ENCODE results near the gene EGLN3.

Gene EGLN3

DNA sequence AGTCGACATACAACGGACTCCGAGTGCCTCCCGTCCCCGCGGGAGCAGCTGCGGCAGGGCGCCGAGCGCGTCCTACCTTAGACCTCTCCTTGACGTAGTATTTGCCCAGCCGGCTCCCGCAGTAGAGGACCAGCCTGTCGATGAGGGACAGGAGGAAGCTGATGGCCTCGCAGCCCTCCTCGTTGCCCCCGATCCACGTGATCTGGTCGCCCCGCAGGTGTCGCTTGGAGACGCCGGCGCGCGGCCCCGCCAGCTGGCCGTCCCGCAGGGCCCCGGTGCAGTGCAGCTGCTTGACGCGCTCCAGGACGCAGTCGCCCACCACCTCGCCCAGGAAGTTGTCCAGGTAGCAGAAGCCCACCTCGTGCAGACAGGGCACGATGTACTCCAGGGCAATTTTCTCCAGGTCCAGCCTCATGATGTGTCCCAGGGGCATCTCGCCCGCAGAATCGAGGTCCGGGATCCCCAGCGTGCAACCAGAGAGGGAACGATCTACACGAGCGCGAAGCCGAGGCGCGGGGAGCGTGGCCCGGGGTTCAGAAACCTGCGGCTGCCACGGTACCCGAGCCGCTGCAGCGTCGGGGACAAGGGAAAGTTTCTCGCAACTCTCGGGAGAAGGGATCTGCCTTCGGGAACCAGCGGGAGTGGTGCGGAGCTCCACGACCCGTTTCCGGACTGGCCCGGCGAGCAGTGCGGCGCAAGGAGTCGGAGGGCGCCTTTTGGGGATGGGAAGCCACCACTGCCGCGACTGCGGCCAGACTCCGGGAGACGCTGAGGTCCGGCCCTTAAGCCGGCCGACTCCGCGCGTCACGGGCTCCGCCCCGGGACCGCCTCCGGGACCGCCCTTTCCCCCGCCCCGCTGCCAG, at the start of gene EGLN3:
Gene EGLN3, minus strand, starts transcription at position 755 of the 863 bp plus-strand sequence. Its CDS starts 322 bp downstream, at position 433.
- Mint-ChIP-seq H3K27ac (peak within 1 kb of the TSS; percentile 59), H3K4me1 (peaks cover 34% of the 10 kb centered on the region), H3K36me3 (peaks cover 11% of the 10 kb centered on the region), H3K9me3 (no peaks in the 10 kb centered on the region), H3K27me3 (peaks cover 90% of the 10 kb centered on the region), H3K4me3 (peak within 1 kb of the TSS; percentile 69)
- DNase-seq, result peak; percentile 70
- CTCF ChIA-PET, result interaction anchor here (0.7 to 2.2 kb wide), 2 partner anchors 103 to 148 kb away, joined by 3 to 5 read pairs; no protein-coding TSS in a partner anchor

DNA sequence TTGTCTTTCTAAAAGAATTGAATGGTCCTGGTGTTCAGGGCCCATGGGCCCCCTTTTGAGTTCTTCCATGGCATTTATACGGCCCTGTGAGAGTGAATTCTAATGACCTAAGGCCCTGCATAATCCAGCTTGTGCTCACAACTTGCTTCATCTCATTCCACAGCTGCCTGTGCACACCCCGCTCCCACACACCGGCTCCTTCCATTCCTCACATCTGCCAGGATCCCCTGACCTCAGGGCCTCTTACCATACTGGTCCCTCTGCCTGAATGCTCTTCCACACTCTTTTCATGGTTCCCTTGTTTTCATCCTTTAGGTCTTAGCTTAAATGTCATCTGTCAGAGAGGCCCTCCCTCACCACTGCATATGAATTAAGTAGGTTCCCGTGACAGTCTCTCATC, 49.5 kb upstream of the EGLN3 start:
- Mint-ChIP-seq H3K27ac (no peak overlapping the region), H3K4me1 (no peaks in the 10 kb centered on the region), H3K4me3 (no peak overlapping the region), H3K9me3 (no peaks in the 10 kb centered on the region), H3K27me3 (peaks cover 52% of the 10 kb centered on the region), H3K36me3 (no peaks in the 10 kb centered on the region)
- no peak for DNase-seq
- CTCF ChIA-PET, result no interaction called here

DNA sequence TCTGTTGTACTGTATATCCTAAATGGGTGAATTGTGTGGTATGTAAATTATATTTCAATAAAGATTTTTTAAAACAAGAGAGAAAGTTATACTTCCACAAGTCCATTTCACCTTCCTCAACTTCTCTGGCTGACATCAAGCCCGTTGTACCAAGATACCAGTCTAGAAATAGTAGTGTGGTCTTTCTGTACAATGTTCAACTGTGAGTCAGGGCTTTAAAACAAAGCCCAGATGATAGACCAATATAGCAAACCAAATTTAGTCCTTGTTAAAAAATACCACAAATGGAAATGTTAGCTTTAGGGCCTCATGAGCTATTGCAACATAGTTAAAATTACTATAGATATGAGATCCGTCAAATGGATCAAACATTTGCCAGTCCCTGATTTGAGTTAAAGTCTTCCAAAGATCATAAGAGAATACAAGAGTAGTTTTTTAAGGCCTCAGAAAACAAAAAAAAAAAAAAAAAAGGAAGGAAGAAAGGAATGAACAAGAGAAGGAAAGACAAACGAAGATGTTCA, 49.0 kb upstream of the EGLN3 start:
- Mint-ChIP-seq H3K36me3 (no peaks in the 10 kb centered on the region), H3K27me3 (peaks cover 51% of the 10 kb centered on the region), H3K4me3 (no peak overlapping the region), H3K27ac (no peak overlapping the region), H3K9me3 (no peaks in the 10 kb centered on the region), H3K4me1 (no peaks in the 10 kb centered on the region)
- no peak for DNase-seq
- CTCF ChIA-PET, result no interaction called here

DNA sequence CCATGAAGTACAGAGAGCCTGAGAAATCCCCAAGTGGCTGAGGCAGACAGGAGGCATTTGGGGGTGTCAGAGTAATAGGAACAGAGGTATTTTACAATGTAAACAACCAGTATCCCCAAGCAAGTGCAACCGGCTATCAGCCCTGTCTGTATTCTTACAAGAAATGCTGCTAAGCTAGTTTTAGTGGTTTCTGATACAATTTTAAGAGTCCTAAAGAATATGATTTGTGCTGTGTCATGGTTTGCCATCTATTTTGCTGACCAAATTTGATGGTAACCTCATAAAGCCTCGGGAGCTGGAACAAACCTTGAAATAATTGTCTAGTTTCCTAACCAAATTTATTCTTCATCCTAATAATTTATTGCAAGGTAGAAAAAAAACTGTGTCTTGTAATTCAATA, 46.7 kb upstream of the EGLN3 start:
- CTCF ChIA-PET, result no interaction called here
- Mint-ChIP-seq H3K9me3 (no peaks in the 10 kb centered on the region), H3K27ac (no peak overlapping the region), H3K4me3 (no peak overlapping the region), H3K4me1 (no peaks in the 10 kb centered on the region), H3K36me3 (no peaks in the 10 kb centered on the region), H3K27me3 (peaks cover 47% of the 10 kb centered on the region)
- DNase-seq, result no peak

DNA sequence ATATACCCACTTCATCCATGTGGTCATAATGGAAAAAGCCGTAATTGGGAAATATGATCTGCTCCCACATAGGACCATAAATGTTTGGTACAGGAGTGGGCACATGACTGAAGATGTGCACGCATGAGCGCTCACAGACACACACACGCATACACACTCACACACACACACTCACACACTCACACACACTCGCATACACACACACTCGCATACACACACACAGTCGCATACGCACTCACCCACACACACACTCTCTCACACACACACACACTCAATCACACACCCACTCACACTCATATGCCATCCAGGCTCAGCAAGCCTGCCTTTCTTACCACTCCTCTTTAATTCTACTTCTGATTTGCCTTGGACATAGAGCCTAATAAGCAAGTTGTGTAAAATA, 45.6 kb upstream of the EGLN3 start:
- no peak overlapping the region for H3K27ac Mint-ChIP-seq
- peaks cover under 1% of the 10 kb centered on the region for H3K36me3 Mint-ChIP-seq
- no peak for DNase-seq
- H3K4me3 Mint-ChIP-seq, result no peak overlapping the region
- peaks cover 43% of the 10 kb centered on the region for H3K27me3 Mint-ChIP-seq
- no peaks in the 10 kb centered on the region for H3K9me3 Mint-ChIP-seq
- CTCF ChIA-PET, result no interaction called here
- no peaks in the 10 kb centered on the region for H3K4me1 Mint-ChIP-seq

DNA sequence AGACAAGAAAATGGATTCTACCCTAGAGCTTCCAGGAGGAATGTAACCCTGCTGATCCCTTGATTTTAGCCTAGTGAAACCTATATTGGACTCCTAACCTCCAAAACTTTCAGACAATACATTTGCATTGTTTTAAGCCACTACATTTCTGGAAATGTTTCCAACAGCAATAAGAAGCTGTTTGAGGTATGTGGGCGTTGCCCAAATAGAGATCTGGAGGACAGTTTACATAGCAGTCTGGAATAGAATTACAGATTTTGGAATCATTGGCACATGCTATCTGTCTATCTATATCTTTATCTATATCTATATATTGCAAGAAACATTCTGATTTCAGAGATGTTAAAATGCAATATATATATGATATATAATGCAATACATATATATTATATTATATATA, 42.4 kb upstream of the EGLN3 start:
- H3K27me3 Mint-ChIP-seq, result peaks cover 34% of the 10 kb centered on the region
- H3K27ac Mint-ChIP-seq, result no peak overlapping the region
- no peaks in the 10 kb centered on the region for H3K9me3 Mint-ChIP-seq
- DNase-seq, result no peak
- H3K36me3 Mint-ChIP-seq, result peaks cover 2% of the 10 kb centered on the region
- peaks cover 11% of the 10 kb centered on the region for H3K4me1 Mint-ChIP-seq
- CTCF ChIA-PET, result no interaction called here
- H3K4me3 Mint-ChIP-seq, result no peak overlapping the region

DNA sequence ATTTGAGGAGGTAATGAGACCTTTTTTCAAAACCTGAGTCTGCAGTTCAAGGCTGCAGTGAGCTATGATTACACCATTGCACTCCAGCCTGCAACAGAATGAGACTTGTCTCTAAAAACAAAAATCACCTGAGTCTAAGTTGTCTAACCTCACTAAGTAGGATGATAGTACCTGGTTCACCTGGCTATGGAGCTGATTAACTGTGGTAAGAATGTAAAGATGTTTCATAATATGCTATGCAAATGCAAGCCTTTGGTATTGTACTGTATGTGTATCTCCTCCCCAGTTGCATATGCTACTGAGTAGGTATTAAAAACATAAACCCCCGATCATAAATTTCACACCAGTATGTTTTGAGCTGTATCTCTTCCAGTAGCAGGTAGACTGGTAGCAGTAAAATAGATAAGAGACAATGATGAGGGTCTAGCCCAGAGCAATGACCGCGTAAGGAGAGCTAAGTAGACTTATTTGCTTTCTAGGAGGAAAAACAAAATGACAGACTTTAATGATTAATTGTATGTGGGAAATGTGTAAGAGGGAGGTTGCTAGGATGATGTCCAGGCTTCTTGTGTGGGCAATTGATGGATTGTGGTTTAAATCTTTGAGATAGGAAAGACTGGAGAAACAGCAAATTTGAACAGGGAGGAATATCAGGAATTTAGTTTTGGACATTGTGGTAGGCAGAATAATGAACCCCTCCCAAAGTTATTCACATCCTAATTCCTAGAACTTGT, 41.6 kb upstream of the EGLN3 start:
- Mint-ChIP-seq H3K27me3 (peaks cover 33% of the 10 kb centered on the region), H3K4me3 (no peak overlapping the region), H3K9me3 (no peaks in the 10 kb centered on the region), H3K4me1 (peaks cover 11% of the 10 kb centered on the region), H3K36me3 (peaks cover 2% of the 10 kb centered on the region), H3K27ac (no peak overlapping the region)
- no peak for DNase-seq
- CTCF ChIA-PET, result no interaction called here

DNA sequence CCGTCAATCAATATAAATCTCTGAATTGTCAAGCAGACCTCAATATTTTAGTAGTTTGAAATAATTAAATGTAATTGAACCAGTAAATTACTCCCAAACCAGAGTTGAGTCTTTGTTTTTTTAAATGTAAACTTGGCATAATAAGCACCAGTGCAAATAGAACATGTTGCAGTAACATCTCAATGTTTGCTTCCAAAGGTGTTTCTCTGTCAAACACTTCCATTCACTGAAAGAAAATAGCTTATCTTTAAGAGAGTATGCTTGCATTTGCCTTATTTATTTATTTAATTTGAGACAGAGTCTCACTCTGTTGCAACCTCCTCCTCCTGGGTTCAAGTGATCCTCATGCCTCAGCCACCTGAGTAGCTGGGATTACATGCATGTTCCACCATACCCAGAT, 39.9 kb upstream of the EGLN3 start:
- H3K9me3 Mint-ChIP-seq, result peaks cover 2% of the 10 kb centered on the region
- H3K4me3 Mint-ChIP-seq, result no peak overlapping the region
- peaks cover 11% of the 10 kb centered on the region for H3K4me1 Mint-ChIP-seq
- H3K27me3 Mint-ChIP-seq, result peaks cover 23% of the 10 kb centered on the region
- CTCF ChIA-PET, result no interaction called here
- H3K27ac Mint-ChIP-seq, result no peak overlapping the region
- no peak for DNase-seq
- H3K36me3 Mint-ChIP-seq, result peaks cover 4% of the 10 kb centered on the region

DNA sequence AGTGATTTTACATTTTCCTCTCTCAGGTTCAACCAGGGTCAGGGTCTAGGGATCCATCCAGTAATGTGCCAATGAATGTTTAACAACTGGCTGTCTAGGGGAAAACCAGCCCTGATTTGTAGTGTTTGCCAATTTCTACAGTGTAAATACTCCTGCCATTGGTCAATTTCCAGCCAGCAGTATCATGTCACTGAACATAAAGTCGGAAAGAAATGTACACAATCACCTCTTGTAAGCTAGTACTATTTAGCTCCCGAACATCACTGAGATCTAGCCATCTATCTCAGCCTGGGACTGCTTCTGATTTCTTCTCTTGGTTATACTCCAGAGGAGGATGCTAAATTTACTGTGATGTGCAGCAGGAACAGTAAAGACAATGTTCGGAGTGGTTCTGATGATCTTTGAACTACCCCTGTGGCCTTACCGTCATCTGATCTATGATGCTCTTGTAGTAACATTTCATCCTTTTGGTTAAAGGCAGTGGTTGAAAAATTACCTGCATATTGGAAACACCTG, 36.7 kb upstream of the EGLN3 start:
- H3K4me1 Mint-ChIP-seq, result peaks cover 11% of the 10 kb centered on the region
- CTCF ChIA-PET, result no interaction called here
- H3K4me3 Mint-ChIP-seq, result no peak overlapping the region
- H3K9me3 Mint-ChIP-seq, result peaks cover 10% of the 10 kb centered on the region
- DNase-seq, result no peak
- H3K36me3 Mint-ChIP-seq, result peaks cover 4% of the 10 kb centered on the region
- no peak overlapping the region for H3K27ac Mint-ChIP-seq
- H3K27me3 Mint-ChIP-seq, result peaks cover 17% of the 10 kb centered on the region

DNA sequence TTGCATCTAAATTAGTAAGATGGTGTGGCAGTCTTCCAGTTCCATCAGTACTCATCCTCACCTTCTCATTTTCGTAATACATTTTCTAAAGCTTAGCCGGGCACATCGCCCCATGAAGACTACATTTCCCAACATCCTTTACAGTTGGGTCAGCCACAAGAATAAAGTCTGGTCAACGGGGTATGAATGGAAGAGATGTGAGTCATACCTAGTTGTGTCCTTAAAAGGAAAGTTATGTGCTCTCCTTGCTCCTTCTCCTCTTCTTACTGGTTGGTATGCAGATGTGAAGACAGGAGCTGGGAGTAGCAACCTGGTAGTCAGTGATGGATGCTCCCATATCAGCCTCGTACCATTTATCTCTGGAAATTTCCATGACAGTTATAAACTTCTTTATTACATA, 35.9 kb upstream of the EGLN3 start:
- no peak overlapping the region for H3K4me3 Mint-ChIP-seq
- H3K27ac Mint-ChIP-seq, result no peak overlapping the region
- CTCF ChIA-PET, result no interaction called here

DNA sequence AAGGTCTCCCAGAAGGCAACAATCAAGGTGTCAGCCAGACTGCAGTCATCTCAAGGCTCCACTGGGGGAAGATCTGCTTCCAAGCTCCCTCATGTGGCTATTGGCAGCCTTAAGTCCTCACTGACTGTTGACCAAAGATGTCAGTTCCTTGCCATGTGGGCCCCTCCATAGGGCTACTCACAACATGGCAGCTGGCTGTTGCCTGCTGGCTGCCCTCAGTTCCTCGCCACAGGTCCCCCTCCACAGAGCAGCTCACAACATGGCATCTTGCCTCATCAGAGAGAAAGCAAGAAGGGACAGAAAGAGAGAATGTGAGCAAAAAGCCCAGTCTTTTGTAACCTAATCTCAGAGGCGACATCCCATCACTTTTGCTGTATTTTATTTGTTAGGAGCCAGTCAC, 34.4 kb upstream of the EGLN3 start:
- H3K9me3 Mint-ChIP-seq, result peaks cover 10% of the 10 kb centered on the region
- H3K27me3 Mint-ChIP-seq, result peaks cover 11% of the 10 kb centered on the region
- peaks cover 9% of the 10 kb centered on the region for H3K4me1 Mint-ChIP-seq
- no peak overlapping the region for H3K4me3 Mint-ChIP-seq
- peak overlapping the region; percentile 1 for H3K27ac Mint-ChIP-seq
- CTCF ChIA-PET, result no interaction called here
- DNase-seq, result no peak
- H3K36me3 Mint-ChIP-seq, result peaks cover 2% of the 10 kb centered on the region

More for the DNA sequence above, 35.9 kb upstream of the EGLN3 start:
- Mint-ChIP-seq H3K27me3 (peaks cover 14% of the 10 kb centered on the region), H3K4me1 (peaks cover 11% of the 10 kb centered on the region), H3K9me3 (peaks cover 10% of the 10 kb centered on the region), H3K36me3 (peaks cover 4% of the 10 kb centered on the region)
- no peak for DNase-seq

DNA sequence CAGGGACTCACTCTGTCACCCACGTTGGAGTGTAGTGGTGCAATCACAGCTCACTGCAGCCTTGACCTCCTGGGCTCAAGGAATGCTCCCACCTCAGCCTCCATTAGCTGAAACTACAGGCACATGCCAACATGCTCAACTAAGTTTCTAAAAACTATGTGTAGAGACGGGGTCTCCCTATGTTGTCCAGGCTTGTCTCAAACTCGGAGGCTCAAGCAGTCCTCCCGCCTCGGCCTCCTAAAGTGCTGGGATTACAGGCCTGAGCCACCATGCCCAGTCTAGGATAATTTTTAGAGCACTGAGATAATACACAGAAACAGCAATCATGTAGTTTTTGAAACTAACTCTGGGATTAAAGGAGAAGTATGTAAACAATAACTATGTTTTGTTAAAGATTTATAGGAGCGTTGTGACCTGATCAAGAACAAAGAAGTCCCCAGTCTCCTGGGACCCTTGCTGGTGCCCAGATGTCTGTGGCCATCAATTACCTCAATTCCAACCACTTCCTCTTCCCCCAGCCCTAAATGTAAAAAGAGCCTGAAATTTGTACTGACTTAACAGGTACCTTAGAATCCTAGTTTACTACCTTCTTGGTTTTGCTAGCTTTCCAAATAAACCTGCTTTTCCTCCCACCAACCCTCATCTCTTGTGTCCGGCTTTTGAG, 28.9 kb upstream of the EGLN3 start:
- CTCF ChIA-PET, result no interaction called here

DNA sequence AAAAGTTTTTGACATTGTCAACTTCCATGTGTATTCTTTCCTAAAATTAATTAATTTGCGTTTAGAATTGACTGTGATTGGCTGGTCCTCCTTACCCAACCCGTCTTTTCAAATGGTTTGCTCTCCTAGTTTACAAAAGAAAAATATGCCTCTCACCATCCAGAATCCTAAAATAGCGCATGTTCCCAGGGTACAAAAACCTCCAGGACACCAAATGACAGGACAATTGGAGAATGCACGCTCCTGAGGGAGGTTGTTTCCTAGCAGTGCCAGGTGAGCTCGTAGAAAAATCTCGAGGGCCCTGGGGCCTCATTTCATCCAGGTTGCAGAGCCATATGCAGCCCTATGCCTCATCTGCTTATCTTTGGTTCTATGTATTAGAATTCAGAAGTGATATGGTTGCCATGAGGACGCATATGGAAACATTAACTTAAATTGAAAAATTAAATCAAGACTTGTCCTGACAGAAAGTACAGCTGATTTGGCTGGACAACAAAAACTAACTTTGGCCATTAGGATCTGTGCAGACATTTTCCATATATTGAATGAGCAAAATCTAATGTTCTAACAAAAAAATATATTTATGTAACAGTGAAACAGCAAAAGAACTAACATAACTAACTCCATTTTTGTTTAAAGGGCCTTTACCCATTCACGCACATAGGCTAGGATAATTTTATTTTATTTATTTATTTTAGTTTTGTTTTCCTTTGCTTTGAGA, 28.2 kb upstream of the EGLN3 start:
- no peak overlapping the region for H3K4me3 Mint-ChIP-seq
- H3K36me3 Mint-ChIP-seq, result no peaks in the 10 kb centered on the region
- H3K27me3 Mint-ChIP-seq, result peaks cover 30% of the 10 kb centered on the region
- CTCF ChIA-PET, result no interaction called here
- H3K27ac Mint-ChIP-seq, result no peak overlapping the region
- no peak for DNase-seq
- peaks cover 8% of the 10 kb centered on the region for H3K4me1 Mint-ChIP-seq
- peaks cover 2% of the 10 kb centered on the region for H3K9me3 Mint-ChIP-seq

More for the DNA sequence above, 28.9 kb upstream of the EGLN3 start:
- DNase-seq, result no peak
- peaks cover 8% of the 10 kb centered on the region for H3K4me1 Mint-ChIP-seq
- H3K27me3 Mint-ChIP-seq, result peaks cover 28% of the 10 kb centered on the region
- H3K36me3 Mint-ChIP-seq, result no peaks in the 10 kb centered on the region
- H3K4me3 Mint-ChIP-seq, result no peak overlapping the region
- peaks cover 2% of the 10 kb centered on the region for H3K9me3 Mint-ChIP-seq
- H3K27ac Mint-ChIP-seq, result no peak overlapping the region

All from activated naive CD4-positive, alpha-beta T cell treated with anti-CD3 and anti-CD28 coated beads, Interleukin-2, amount 10 ng/mL, durations not matched to agents 7 days and 5 days (primary cell).